ENCODE data around the gene PDCD4.

PDCD4 gene

DNA sequence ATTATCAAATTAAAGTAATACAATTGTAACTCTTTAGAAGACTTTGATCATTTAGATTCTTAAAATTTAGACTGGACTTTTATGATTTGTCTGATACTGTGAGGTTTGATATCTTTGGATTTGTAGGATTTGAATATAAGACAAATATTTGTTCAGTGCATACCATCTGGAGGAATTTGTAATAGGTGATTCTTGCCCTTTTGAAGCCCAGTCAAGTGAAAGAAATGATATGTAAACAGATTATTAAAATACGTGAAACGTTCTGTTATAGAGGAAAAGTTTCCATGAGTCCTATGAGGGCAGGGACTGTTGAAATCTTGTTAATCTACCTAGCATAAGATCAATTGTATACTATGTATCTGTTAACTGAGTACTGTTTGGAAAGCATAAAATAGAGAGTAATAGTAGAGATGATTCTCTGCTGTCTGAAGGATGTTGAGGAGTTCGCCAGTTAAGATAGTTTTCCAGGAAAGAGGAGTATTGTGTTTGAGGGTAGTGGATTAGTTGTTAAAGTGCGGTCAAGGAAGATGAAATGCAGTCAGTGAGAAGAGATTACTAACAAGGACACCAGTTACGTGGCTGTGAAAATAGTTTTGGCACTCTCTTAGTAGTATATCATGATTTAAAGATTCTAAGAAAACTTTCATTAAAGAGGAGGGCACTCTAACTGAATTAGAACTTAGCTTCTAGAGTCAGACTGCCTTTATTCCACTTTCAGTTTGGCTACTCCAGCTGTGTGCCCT is 14.4 kb downstream of the PDCD4 start:
- no peak overlapping the region for H3K18ac ChIP-seq (ENCODE audit: low read length)
- H3K56ac ChIP-seq (ENCODE audit: low read length) = no peak overlapping the region
- no peaks in the 10 kb centered on the region for H3K79me2 ChIP-seq (ENCODE audit: control insufficient read depth, insufficient read depth, low read length)
- no peaks in the 10 kb centered on the region for H3K27me3 ChIP-seq (ENCODE audit: insufficient read depth, low read length, poor library complexity)
- no peak overlapping the region for H2BK5ac ChIP-seq (ENCODE audit: low read length)
- H3K4me3 ChIP-seq (ENCODE audit: low read length) = no peak overlapping the region
- WGBS (ENCODE audit: extremely low coverage, insufficient coverage, low lambda C conversion rate) = 100% methylated on average over 3 of the region's 5 CpGs
- H4K5ac ChIP-seq (ENCODE audit: low read length) = no peak overlapping the region
- no peaks in the 10 kb centered on the region for H3K4me1 ChIP-seq (ENCODE audit: control insufficient read depth, low read depth, low read length)
- H2BK120ac ChIP-seq (ENCODE audit: low read depth, low read length) = no peak overlapping the region
- H3K4me2 ChIP-seq (ENCODE audit: low read length) = no peak overlapping the region
- H3K23ac ChIP-seq (ENCODE audit: low read length) = no peak overlapping the region
- H3K79me1 ChIP-seq (ENCODE audit: low read length) = no peaks in the 10 kb centered on the region
- DNase-seq = no peak
- H4K8ac ChIP-seq (ENCODE audit: low read depth, low read length) = no peak overlapping the region
- no peak overlapping the region for H3K9ac ChIP-seq (ENCODE audit: low read length)
- no peaks in the 10 kb centered on the region for H3K36me3 ChIP-seq (ENCODE audit: control insufficient read depth, insufficient read depth, low read length)
- H2AK5ac ChIP-seq (ENCODE audit: low read length) = no peak overlapping the region
- H3K27ac ChIP-seq (ENCODE audit: low read depth, low read length) = no peak overlapping the region
- H2BK15ac ChIP-seq (replicated peaks; ENCODE audit: low read depth) = no peak overlapping the region
- H3K4ac ChIP-seq (ENCODE audit: low read depth, low read length) = no peak overlapping the region

DNA sequence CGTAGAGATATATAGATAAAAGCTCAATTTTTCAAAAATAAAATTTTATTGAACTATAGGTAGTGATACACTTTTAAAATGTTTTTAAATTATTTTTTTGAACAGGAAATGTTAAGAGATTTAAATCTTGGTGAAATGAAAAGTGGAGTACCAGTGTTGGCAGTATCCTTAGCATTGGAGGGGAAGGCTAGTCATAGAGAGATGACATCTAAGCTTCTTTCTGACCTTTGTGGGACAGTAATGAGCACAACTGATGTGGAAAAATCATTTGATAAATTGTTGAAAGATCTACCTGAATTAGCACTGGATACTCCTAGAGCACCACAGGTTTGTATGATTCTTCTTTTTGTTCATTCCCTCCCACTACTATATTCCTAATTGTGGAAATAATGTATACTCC is 15.8 kb downstream of the PDCD4 start:
- H2BK15ac ChIP-seq (replicated peaks; ENCODE audit: low read depth) = no peak overlapping the region
- no peaks in the 10 kb centered on the region for H3K79me2 ChIP-seq (ENCODE audit: control insufficient read depth, insufficient read depth, low read length)
- no peaks in the 10 kb centered on the region for H3K4me1 ChIP-seq (ENCODE audit: control insufficient read depth, low read depth, low read length)
- H3K9ac ChIP-seq (ENCODE audit: low read length) = no peak overlapping the region
- no CpG with 5 or more reads among the region's 1 CpG for WGBS (ENCODE audit: extremely low coverage, insufficient coverage, low lambda C conversion rate)
- H3K23ac ChIP-seq (ENCODE audit: low read length) = no peak overlapping the region
- H3K27me3 ChIP-seq (ENCODE audit: insufficient read depth, low read length, poor library complexity) = no peaks in the 10 kb centered on the region
- H4K5ac ChIP-seq (ENCODE audit: low read length) = no peak overlapping the region
- H3K4me2 ChIP-seq (ENCODE audit: low read length) = no peak overlapping the region
- no peak for DNase-seq
- no peaks in the 10 kb centered on the region for H3K79me1 ChIP-seq (ENCODE audit: low read length)
- H3K4ac ChIP-seq (ENCODE audit: low read depth, low read length) = no peak overlapping the region
- H3K27ac ChIP-seq (ENCODE audit: low read depth, low read length) = no peak overlapping the region
- H3K56ac ChIP-seq (ENCODE audit: low read length) = no peak overlapping the region
- no peak overlapping the region for H2AK5ac ChIP-seq (ENCODE audit: low read length)
- no peak overlapping the region for H3K18ac ChIP-seq (ENCODE audit: low read length)
- H2BK5ac ChIP-seq (ENCODE audit: low read length) = no peak overlapping the region
- no peaks in the 10 kb centered on the region for H3K36me3 ChIP-seq (ENCODE audit: control insufficient read depth, insufficient read depth, low read length)
- no peak overlapping the region for H4K8ac ChIP-seq (ENCODE audit: low read depth, low read length)
- no peak overlapping the region for H2BK120ac ChIP-seq (ENCODE audit: low read depth, low read length)
- no peak overlapping the region for H3K4me3 ChIP-seq (ENCODE audit: low read length)

DNA sequence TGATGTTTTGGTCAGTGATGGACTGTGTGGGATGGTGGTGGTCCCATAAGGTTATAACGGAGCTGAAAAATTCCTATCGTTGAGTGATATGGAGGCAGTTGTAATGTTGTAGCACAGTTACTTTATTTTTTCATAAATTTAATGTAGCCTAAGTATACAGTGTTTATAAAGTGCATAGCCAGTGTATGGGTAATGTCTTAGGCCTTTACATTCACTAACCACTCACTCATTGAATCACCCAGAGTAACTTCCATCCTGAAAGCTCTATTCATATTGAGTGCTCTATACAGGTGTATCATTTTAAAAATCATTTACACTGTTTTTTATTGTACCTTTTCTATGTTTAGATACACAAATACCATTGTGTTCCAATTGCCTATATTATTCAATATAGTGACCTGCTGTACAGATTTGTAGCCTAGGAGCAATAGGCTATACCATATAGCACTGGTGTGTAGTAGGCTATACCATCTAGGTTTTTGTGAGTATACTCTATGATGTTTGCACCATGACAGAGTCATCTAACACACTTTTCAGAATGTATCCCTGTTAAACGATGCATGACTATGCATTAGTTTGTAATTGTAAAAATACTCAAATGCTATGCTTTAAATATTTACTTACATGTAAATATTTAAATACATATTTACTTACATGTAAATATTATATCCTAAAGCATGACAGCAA is 21.0 kb downstream of the PDCD4 start:
- Histone ChIP-seq H2BK15ac (replicated peaks; ENCODE audit: low read depth) (no peak overlapping the region), H3K9ac (ENCODE audit: low read length) (no peak overlapping the region), H3K79me2 (ENCODE audit: control insufficient read depth, insufficient read depth, low read length) (no peaks in the 10 kb centered on the region), H2BK120ac (ENCODE audit: low read depth, low read length) (no peak overlapping the region), H3K4me3 (ENCODE audit: low read length) (no peak overlapping the region), H3K56ac (ENCODE audit: low read length) (no peak overlapping the region), H3K23ac (ENCODE audit: low read length) (no peak overlapping the region), H3K79me1 (ENCODE audit: low read length) (no peaks in the 10 kb centered on the region), H3K4me1 (ENCODE audit: control insufficient read depth, low read depth, low read length) (no peaks in the 10 kb centered on the region), H2BK5ac (ENCODE audit: low read length) (no peak overlapping the region), H3K18ac (ENCODE audit: low read length) (no peak overlapping the region), H2AK5ac (ENCODE audit: low read length) (no peak overlapping the region), H4K5ac (ENCODE audit: low read length) (no peak overlapping the region), H3K4ac (ENCODE audit: low read depth, low read length) (no peak overlapping the region), H3K27me3 (ENCODE audit: insufficient read depth, low read length, poor library complexity) (no peaks in the 10 kb centered on the region), H3K27ac (ENCODE audit: low read depth, low read length) (no peak overlapping the region), H3K36me3 (ENCODE audit: control insufficient read depth, insufficient read depth, low read length) (no peaks in the 10 kb centered on the region), H3K4me2 (ENCODE audit: low read length) (no peak overlapping the region), H4K8ac (ENCODE audit: low read depth, low read length) (no peak overlapping the region)
- no CpG with 5 or more reads among the region's 3 CpGs for WGBS (ENCODE audit: extremely low coverage, insufficient coverage, low lambda C conversion rate)
- DNase-seq = no peak

DNA sequence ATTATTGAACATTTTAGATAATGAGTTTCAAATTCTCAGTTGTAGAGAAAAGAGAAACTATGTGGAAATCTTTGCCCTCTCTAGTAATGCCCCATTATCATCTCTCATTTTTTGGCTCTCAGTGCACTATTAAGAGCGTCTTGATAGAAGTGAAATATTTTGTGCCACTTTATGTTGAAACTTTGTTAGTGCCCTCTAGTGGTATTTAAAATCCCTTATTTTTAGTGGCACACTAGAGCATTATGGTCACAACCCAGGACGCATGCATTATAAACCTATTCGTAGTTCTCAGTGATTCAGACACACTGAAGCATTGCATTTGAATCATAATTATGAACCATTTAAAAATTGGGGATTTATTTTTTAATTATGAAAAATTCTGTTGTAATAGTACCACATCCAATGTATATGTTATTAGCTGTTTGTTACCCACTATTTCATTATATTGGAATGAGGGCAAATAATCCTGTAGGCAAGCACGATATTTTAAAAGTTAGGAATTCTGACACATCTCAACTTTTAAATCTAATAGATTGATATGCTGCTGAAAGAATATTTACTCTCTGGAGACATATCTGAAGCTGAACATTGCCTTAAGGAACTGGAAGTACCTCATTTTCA is 21.9 kb downstream of the PDCD4 start:
- no peak overlapping the region for H2BK120ac ChIP-seq (ENCODE audit: low read depth, low read length)

DNA sequence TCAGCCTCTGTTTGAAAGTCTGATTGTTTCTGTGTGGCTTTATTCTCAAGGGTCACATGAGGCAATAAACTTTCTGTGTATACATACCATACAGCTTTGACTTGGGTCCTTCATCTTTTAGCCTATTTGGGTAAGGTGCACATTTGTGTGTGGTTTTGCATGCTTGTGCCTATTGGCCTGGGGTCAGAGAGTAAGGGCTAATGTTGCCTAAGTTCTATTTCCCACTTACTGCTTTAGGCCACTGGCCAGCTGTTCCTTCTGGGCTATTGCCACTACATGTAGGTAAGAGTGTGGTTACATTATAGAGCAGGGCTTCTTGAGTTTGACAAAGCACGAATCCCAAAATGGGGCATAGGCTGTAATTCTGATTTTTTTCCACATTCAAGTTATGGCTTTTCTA is 25.5 kb downstream of the PDCD4 start:
- H2AK5ac ChIP-seq (ENCODE audit: low read length) = no peak overlapping the region
- no peak overlapping the region for H4K5ac ChIP-seq (ENCODE audit: low read length)
- H3K23ac ChIP-seq (ENCODE audit: low read length) = no peak overlapping the region
- no peaks in the 10 kb centered on the region for H3K27me3 ChIP-seq (ENCODE audit: insufficient read depth, low read length, poor library complexity)
- no peak overlapping the region for H3K18ac ChIP-seq (ENCODE audit: low read length)
- H3K4me1 ChIP-seq (ENCODE audit: control insufficient read depth, low read depth, low read length) = no peaks in the 10 kb centered on the region
- H4K8ac ChIP-seq (ENCODE audit: low read depth, low read length) = no peak overlapping the region
- H3K56ac ChIP-seq (ENCODE audit: low read length) = no peak overlapping the region
- H3K9ac ChIP-seq (ENCODE audit: low read length) = no peak overlapping the region
- DNase-seq = no peak
- H2BK5ac ChIP-seq (ENCODE audit: low read length) = no peak overlapping the region
- no peak overlapping the region for H3K4me3 ChIP-seq (ENCODE audit: low read length)
- H2BK120ac ChIP-seq (ENCODE audit: low read depth, low read length) = no peak overlapping the region
- H3K36me3 ChIP-seq (ENCODE audit: control insufficient read depth, insufficient read depth, low read length) = no peaks in the 10 kb centered on the region
- no peak overlapping the region for H2BK15ac ChIP-seq (replicated peaks; ENCODE audit: low read depth)
- no CpG with 5 or more reads among the region's 1 CpG for WGBS (ENCODE audit: extremely low coverage, insufficient coverage, low lambda C conversion rate)
- no peak overlapping the region for H3K27ac ChIP-seq (ENCODE audit: low read depth, low read length)
- no peaks in the 10 kb centered on the region for H3K79me1 ChIP-seq (ENCODE audit: low read length)
- no peaks in the 10 kb centered on the region for H3K79me2 ChIP-seq (ENCODE audit: control insufficient read depth, insufficient read depth, low read length)
- H3K4me2 ChIP-seq (ENCODE audit: low read length) = no peak overlapping the region
- H3K4ac ChIP-seq (ENCODE audit: low read depth, low read length) = no peak overlapping the region

More for the DNA sequence above, 21.9 kb downstream of the PDCD4 start:
- no peak overlapping the region for H3K4ac ChIP-seq (ENCODE audit: low read depth, low read length)
- H3K79me2 ChIP-seq (ENCODE audit: control insufficient read depth, insufficient read depth, low read length) = no peaks in the 10 kb centered on the region
- H3K4me1 ChIP-seq (ENCODE audit: control insufficient read depth, low read depth, low read length) = no peaks in the 10 kb centered on the region
- H2BK15ac ChIP-seq (replicated peaks; ENCODE audit: low read depth) = no peak overlapping the region
- no peak overlapping the region for H3K23ac ChIP-seq (ENCODE audit: low read length)
- no peak overlapping the region for H4K5ac ChIP-seq (ENCODE audit: low read length)
- no peak overlapping the region for H2BK5ac ChIP-seq (ENCODE audit: low read length)
- H3K79me1 ChIP-seq (ENCODE audit: low read length) = no peaks in the 10 kb centered on the region
- H3K4me3 ChIP-seq (ENCODE audit: low read length) = no peak overlapping the region
- WGBS (ENCODE audit: extremely low coverage, insufficient coverage, low lambda C conversion rate) = no CpG with 5 or more reads among the region's 4 CpGs
- no peak overlapping the region for H2AK5ac ChIP-seq (ENCODE audit: low read length)
- H3K27ac ChIP-seq (ENCODE audit: low read depth, low read length) = no peak overlapping the region
- H3K27me3 ChIP-seq (ENCODE audit: insufficient read depth, low read length, poor library complexity) = no peaks in the 10 kb centered on the region
- no peaks in the 10 kb centered on the region for H3K36me3 ChIP-seq (ENCODE audit: control insufficient read depth, insufficient read depth, low read length)
- H3K18ac ChIP-seq (ENCODE audit: low read length) = no peak overlapping the region
- no peak overlapping the region for H3K9ac ChIP-seq (ENCODE audit: low read length)
- no peak overlapping the region for H3K56ac ChIP-seq (ENCODE audit: low read length)
- peak; percentile 45 for DNase-seq
- H3K4me2 ChIP-seq (ENCODE audit: low read length) = no peak overlapping the region
- no peak overlapping the region for H4K8ac ChIP-seq (ENCODE audit: low read depth, low read length)
